Stomach (tissue), 9 donors: ENCODE data around the gene SPOCK3. TPM values are rescaled to one million over a fixed set of nuclear protein-coding genes. Genes with fewer than 3 reads are reported as not detected.

Experiments used
- DNase-seq, 2 donors: peaks; one replicate each; pipeline versions ENCODE4 v3.0.0 to v3.0.0-alpha.2; 2013 to 2019
- H3K27ac ChIP-seq, 5 donors: fragments of 200-600 bp in 4 of 5; sonication (generic) in 4 of 5; one replicate each; pipeline ENCODE4 v1.5.1; 2013 to 2019; ENCODE audit warnings: mild to moderate bottlenecking in 1 of 5, moderate library complexity in 1 of 5
- H3K27me3 ChIP-seq, 3 donors: fragments of 200-600 bp; sonication (generic); one replicate each; pipeline ENCODE4 v1.5.1; 2017 to 2019; ENCODE audit warnings: mixed run types in 1 of 3
- H3K36me3 ChIP-seq, 4 donors: fragments of 200-600 bp; sonication (generic); 1 replicate in 3 of 4; 2 replicates in 1 of 4; pipeline ENCODE4 v1.5.1; 2016 to 2019
- H3K4me1 ChIP-seq, 4 donors: fragments of 200-600 bp; sonication (generic); one replicate each; pipeline ENCODE4 v1.5.1; 2016 to 2019
- H3K4me3 ChIP-seq, 4 donors: fragments of 200-600 bp; sonication (generic) in 3 of 4; one replicate each; pipeline ENCODE4 v1.5.1; 2016 to 2019; ENCODE audit warnings: mild to moderate bottlenecking in 1 of 4
- H3K9me3 ChIP-seq, 4 donors: fragments of 200-600 bp; sonication (generic); one replicate each; pipeline ENCODE4 v1.5.1; 2016 to 2019
- EP300 ChIP-seq: sonication (generic); formaldehyde crosslinking; IDR thresholded peaks from one replicate; pipeline ENCODE4 v1.6.1; 2017; ENCODE audit warnings: antibody characterized with exemption
- POLR2A ChIP-seq, 4 donors: fragments of 450-650 bp; IDR thresholded peaks; one replicate each; pipeline ENCODE4 v1.6.1; 2016; ENCODE audit warnings: antibody characterized with exemption in 4 of 4, control low read depth in 2 of 4, mild to moderate bottlenecking in 1 of 4, moderate library complexity in 1 of 4
- POLR2AphosphoS5 ChIP-seq, 3 donors: sonication (generic); formaldehyde crosslinking; IDR thresholded peaks; one replicate each; pipeline ENCODE4 v1.6.1; 2016; ENCODE audit warnings: antibody characterized with exemption in 3 of 3
- WGBS, 5 donors: extraction: QIAGEN DNeasy Blood & Tissue Kit in 3 of 5; methylation state at CpG; one replicate each; pipeline versions ENCODE4 v1.1.5 to v1.1.7; 2013 to 2018; 5-methylcytosine and 5-hydroxymethylcytosine counted together
- intact Hi-C: fragments of 100-400 bp; cut with DNase I; formaldehyde crosslinking; loops from one replicate; pipeline ENCODE4 v1.15.1; 2023; ENCODE audit warnings: low total_unique reads
- polyA plus RNA-seq, 3 donors: library from polyadenylated mRNA; stranded (reverse); fragments of 200-250 nt; gene quantifications; one replicate each; pipeline ENCODE4 v1.2.3, GENCODE V29; 2013
- total RNA-seq, 5 donors: library from RNA; depleted of rRNA; stranded (reverse); fragments of >200 nt; gene quantifications; one replicate each; pipeline versions ENCODE4 v1.1.0 to v1.2.3, GENCODE V29; 2014 to 2016
- TF ChIP-seq, protein P1 (sequence below), 7 experiments: fragments of 450-650 bp in 4 of 7; fragments of 200-600 bp in 3 of 7; sonication (generic) in 3 of 7; IDR thresholded peaks; one replicate each; pipeline ENCODE4 v1.5.1; 2016 to 2019; ENCODE audit warnings: antibody characterized with exemption in 7 of 7, control low read depth in 2 of 7, mild to moderate bottlenecking in 1 of 7
- donor health status: healthy with polysubstance abuse.
- donor health status: Bipolar disorder and iron deficiency.
- donor health status: healthy.

The SPOCK3 gene
- total and polyA plus RNA-seq, 8 donors, result 0.33 to 6.1 (median 1.8) TPM; not detected in 5

DNA sequence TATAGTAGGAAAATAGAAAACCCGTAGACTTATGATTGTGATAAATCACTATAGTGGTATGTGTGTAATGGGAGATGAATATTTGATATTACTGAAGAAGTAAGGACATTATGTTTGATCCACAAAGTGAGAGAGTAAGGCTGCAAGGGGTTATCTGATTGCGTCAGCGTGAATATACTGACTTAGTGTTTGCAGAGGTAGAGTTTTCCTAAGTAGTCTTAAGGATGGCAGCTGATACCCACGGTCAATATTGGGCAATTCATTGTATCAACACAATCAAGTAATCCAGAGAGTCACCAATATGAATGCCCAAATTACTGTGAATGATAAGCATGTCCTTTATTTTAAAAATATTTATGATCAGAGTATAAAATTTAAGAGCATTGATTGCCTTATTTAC, 83.7 kb downstream of the SPOCK3 start:
- TF ChIP-seq EP300 (no peak), POLR2AphosphoS5 (IDR thresholded peaks at IDR 0.05) (no peak), POLR2A (IDR thresholded peaks at IDR 0.05) (no peak)
- TF ChIP-seq, protein P1, sequence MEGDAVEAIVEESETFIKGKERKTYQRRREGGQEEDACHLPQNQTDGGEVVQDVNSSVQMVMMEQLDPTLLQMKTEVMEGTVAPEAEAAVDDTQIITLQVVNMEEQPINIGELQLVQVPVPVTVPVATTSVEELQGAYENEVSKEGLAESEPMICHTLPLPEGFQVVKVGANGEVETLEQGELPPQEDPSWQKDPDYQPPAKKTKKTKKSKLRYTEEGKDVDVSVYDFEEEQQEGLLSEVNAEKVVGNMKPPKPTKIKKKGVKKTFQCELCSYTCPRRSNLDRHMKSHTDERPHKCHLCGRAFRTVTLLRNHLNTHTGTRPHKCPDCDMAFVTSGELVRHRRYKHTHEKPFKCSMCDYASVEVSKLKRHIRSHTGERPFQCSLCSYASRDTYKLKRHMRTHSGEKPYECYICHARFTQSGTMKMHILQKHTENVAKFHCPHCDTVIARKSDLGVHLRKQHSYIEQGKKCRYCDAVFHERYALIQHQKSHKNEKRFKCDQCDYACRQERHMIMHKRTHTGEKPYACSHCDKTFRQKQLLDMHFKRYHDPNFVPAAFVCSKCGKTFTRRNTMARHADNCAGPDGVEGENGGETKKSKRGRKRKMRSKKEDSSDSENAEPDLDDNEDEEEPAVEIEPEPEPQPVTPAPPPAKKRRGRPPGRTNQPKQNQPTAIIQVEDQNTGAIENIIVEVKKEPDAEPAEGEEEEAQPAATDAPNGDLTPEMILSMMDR (IDR thresholded peaks at IDR 0.05), result no peak
- DNase-seq, result no peak
- WGBS, 5 donors, result 52 to 66% (median 65%) methylated on average over 4 of the region's 4 CpGs

DNA sequence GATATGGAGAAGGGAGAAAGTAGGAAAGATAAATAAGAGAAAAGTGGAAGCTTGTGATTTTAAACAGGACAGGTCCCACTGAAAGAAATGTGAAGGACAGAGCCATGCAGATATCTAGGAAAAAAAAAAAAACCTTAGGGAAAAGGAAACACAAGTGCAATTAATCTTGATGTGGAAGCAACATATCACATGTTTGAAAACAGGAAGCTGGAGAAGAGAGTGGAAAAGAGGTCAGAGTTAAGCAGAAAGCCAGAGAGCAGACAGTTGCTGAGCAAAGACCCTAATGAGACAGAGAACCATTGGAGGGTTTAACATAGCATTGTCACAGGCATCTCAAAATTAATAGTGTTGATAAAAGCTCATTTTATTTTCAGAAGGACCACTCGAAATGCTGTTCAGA, 89.7 kb downstream of the SPOCK3 start:
- H3K4me3 ChIP-seq, result no peak overlapping the region
- no peaks in the 10 kb centered on the region for H3K27me3 ChIP-seq
- H3K9me3 ChIP-seq, result no peaks in the 10 kb centered on the region
- no peaks in the 10 kb centered on the region for H3K4me1 ChIP-seq
- no peak overlapping the region for H3K27ac ChIP-seq
- no peaks in the 10 kb centered on the region for H3K36me3 ChIP-seq
- 45 to 59% (median 53%) methylated on average over 1 of the region's 1 CpG for WGBS, 5 donors
- intact Hi-C loops, result no loop called here
- TF ChIP-seq EP300 (no peak), POLR2A (IDR thresholded peaks at IDR 0.05) (no peak), POLR2AphosphoS5 (IDR thresholded peaks at IDR 0.05) (no peak)
- TF ChIP-seq, protein P1 (IDR thresholded peaks at IDR 0.05), result no peak
- DNase-seq, result no peak

More for the DNA sequence above, 83.7 kb downstream of the SPOCK3 start:
- Histone ChIP-seq H3K27me3 (no peaks in the 10 kb centered on the region), H3K4me1 (no peaks in the 10 kb centered on the region), H3K36me3 (no peaks in the 10 kb centered on the region), H3K9me3 (no peaks in the 10 kb centered on the region), H3K27ac (no peak overlapping the region), H3K4me3 (no peak overlapping the region)
- intact Hi-C loops, result no loop called here

DNA sequence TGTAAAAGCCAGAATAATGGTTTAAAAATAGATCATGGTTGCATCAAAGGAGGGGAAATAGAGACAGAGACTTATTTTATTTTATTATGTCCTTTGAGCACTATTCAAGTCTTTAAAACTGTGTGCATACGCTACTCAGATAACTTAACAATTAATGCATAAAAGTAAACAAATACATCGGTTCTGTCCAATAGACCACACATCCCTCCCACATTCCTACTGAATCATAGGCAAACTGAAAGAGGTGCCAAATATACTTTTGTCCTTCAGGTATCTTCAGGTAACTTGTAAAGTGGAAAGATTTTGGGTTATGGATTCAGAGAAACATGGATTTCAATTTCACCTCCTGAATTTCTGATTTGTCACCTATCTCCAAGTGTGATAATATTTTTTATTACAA, 91.3 kb downstream of the SPOCK3 start:
- 22 to 58% (median 40%) methylated on average over 2 of the region's 2 CpGs for WGBS, 5 donors
- intact Hi-C loops, result no loop called here
- Histone ChIP-seq H3K4me1 (no peaks in the 10 kb centered on the region), H3K27ac (no peak overlapping the region), H3K36me3 (no peaks in the 10 kb centered on the region), H3K9me3 (no peaks in the 10 kb centered on the region), H3K4me3 (no peak overlapping the region), H3K27me3 (no peaks in the 10 kb centered on the region)
- TF ChIP-seq EP300 (no peak), POLR2AphosphoS5 (IDR thresholded peaks at IDR 0.05) (no peak), POLR2A (IDR thresholded peaks at IDR 0.05) (no peak)
- TF ChIP-seq, protein P1 (IDR thresholded peaks at IDR 0.05), result no peak
- no peak for DNase-seq

DNA sequence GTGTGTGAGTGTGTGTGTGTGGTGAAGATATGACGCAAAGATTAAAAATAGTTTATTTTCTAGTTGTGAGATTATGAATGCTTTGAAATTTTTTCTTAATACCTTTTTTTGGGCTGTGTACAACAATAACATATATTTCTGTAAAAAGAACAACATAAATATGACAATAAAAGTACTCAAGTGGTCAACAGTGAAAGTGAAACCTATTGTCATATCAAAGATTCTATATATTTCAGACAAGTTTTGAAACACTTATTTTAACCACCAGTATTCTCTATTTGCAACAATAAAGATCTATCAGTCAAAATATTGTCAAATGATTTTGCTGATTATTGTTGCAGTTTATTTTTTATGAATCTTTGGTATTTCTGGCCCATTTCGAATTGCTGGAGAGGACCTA, 98.0 kb downstream of the SPOCK3 start:
- no peak for TF ChIP-seq EP300
- no peak for TF ChIP-seq POLR2AphosphoS5 (IDR thresholded peaks at IDR 0.05)
- TF ChIP-seq POLR2A (IDR thresholded peaks at IDR 0.05), result no peak
- TF ChIP-seq, protein P1 (IDR thresholded peaks at IDR 0.05), result no peak
- Histone ChIP-seq H3K4me1 (no peaks in the 10 kb centered on the region), H3K27ac (no peak overlapping the region), H3K9me3 (no peaks in the 10 kb centered on the region), H3K27me3 (no peaks in the 10 kb centered on the region), H3K4me3 (no peak overlapping the region), H3K36me3 (no peaks in the 10 kb centered on the region)
- intact Hi-C loops, result no loop called here
- no peak for DNase-seq
- WGBS, 5 donors, result 89 to 94% (median 90%) methylated on average over 2 of the region's 2 CpGs
